OCI-LY3 (cell line): ENCODE measurements around the gene EMX2.

ENCODE experiments used
- H2AFZ ChIP-seq: fragments of 200-600, 300-600 bp; shearing (Covaris generic); 2 replicates; pipeline ENCODE4 v1.6.0; 2014; ENCODE audit warnings: antibody characterized with exemption, low read depth, low read length
- H3K27ac ChIP-seq: fragments of 200-600, 300-600 bp; sonication (generic); 2 replicates; pipeline ENCODE4 v1.5.1; 2014; ENCODE audit warnings: mild to moderate bottlenecking, low read length, moderate library complexity, mixed read lengths
- H3K27me3 ChIP-seq: fragments of 200-600, 300-600 bp; sonication (generic); 2 replicates; pipeline ENCODE4 v1.6.1; 2014; ENCODE audit warnings: low read depth, low read length, mixed read lengths
- H3K36me3 ChIP-seq: fragments of 200-600, 300-600 bp; sonication (generic); replicated peaks from 2 replicates; pipeline ENCODE3; 2014; ENCODE audit warnings: low read depth, low read length, mixed read lengths
- H3K4me1 ChIP-seq: fragments of 300-600, 200-600 bp; sonication (generic); 2 replicates; pipeline ENCODE4 v1.6.1; 2014; ENCODE audit warnings: low read length, mixed read lengths
- H3K4me2 ChIP-seq: fragments of 200-600, 300-600 bp; sonication (generic); 2 replicates; pipeline ENCODE4 v1.6.1; 2014; ENCODE audit warnings: low read length, mixed read lengths
- H3K4me3 ChIP-seq: fragments of 300-600, 200-600 bp; sonication (generic); 2 replicates; pipeline ENCODE4 v1.5.1; 2014; ENCODE audit warnings: antibody characterized with exemption, mild to moderate bottlenecking, low read length, moderate library complexity
- H3K79me2 ChIP-seq: fragments of 300-600, 200-600 bp; shearing (Covaris generic); 2 replicates; pipeline ENCODE4 v1.6.1; 2014; ENCODE audit warnings: mild to moderate bottlenecking, low read length, mixed read lengths
- H3K9ac ChIP-seq: fragments of 300-600, 200-600 bp; shearing (Covaris generic); 2 replicates; pipeline ENCODE4 v1.6.0; 2014; ENCODE audit warnings: mild to moderate bottlenecking, low read length, moderate library complexity
- H3K9me3 ChIP-seq: fragments of 200-600, 300-600 bp; shearing (Covaris generic); 2 replicates; pipeline ENCODE4 v1.6.1; 2014; ENCODE audit warnings: low read length, mixed read lengths; ENCODE audit not compliant: insufficient read depth
- H4K20me1 ChIP-seq: fragments of 200-600, 300-600 bp; sonication (generic); 2 replicates; pipeline ENCODE4 v1.6.1; 2016; ENCODE audit warnings: low read length, mixed read lengths; ENCODE audit not compliant: insufficient read depth
- CTCF ChIP-seq: fragments of 200-600, 300-600 bp; sonication (generic); IDR thresholded peaks from 2 replicates; pipeline ENCODE4 v1.5.1; 2014; ENCODE audit warnings: antibody characterized with exemption, low read length, low read depth
- EZH2phosphoT487 ChIP-seq: fragments of 200-600 bp; shearing (Covaris generic); IDR thresholded peaks from 2 replicates; pipeline ENCODE4 v1.6.1; 2018; ENCODE audit warnings: antibody characterized with exemption, mixed run types, low read depth

Gene EMX2

GRCh38 chr10:117568334-117568733 is 25.8 kb downstream of the EMX2 start:
- TF ChIP-seq EZH2phosphoT487 (no peak), CTCF (no peak)
- Histone ChIP-seq H3K36me3 (no peaks in the 10 kb centered on the region), H3K9ac (no peak overlapping the region), H3K79me2 (no peaks in the 10 kb centered on the region), H2AFZ (no peak overlapping the region), H3K4me2 (no peak overlapping the region), H3K27me3 (no peaks in the 10 kb centered on the region), H3K4me3 (no peak overlapping the region), H3K9me3 (no peaks in the 10 kb centered on the region), H4K20me1 (no peaks in the 10 kb centered on the region), H3K27ac (no peak overlapping the region), H3K4me1 (no peaks in the 10 kb centered on the region)

- H3K36me3 ChIP-seq = no peaks in the 10 kb centered on the region
- no peaks in the 10 kb centered on the region for H3K79me2 ChIP-seq
- no peak overlapping the region for H2AFZ ChIP-seq
- no peak overlapping the region for H3K9ac ChIP-seq
- H3K4me3 ChIP-seq = no peak overlapping the region
- TF ChIP-seq EZH2phosphoT487 (no peak), CTCF (no peak)
- H3K9me3 ChIP-seq = no peaks in the 10 kb centered on the region
- H3K27me3 ChIP-seq = no peaks in the 10 kb centered on the region
- H4K20me1 ChIP-seq = no peaks in the 10 kb centered on the region
- no peak overlapping the region for H3K4me2 ChIP-seq
- H3K4me1 ChIP-seq = no peaks in the 10 kb centered on the region
- H3K27ac ChIP-seq = no peak overlapping the region
These were observed 27.3 kb downstream of the EMX2 start for GRCh38 chr10:117569610-117570390.

GRCh38 chr10:117570880-117571279 is 28.3 kb downstream of the EMX2 start:
- no peak overlapping the region for H3K4me2 ChIP-seq
- no peaks in the 10 kb centered on the region for H4K20me1 ChIP-seq
- no peaks in the 10 kb centered on the region for H3K27me3 ChIP-seq
- H3K36me3 ChIP-seq = no peaks in the 10 kb centered on the region
- no peaks in the 10 kb centered on the region for H3K79me2 ChIP-seq
- H2AFZ ChIP-seq = no peak overlapping the region
- no peaks in the 10 kb centered on the region for H3K9me3 ChIP-seq
- H3K4me1 ChIP-seq = no peaks in the 10 kb centered on the region
- no peak overlapping the region for H3K9ac ChIP-seq
- H3K4me3 ChIP-seq = no peak overlapping the region
- TF ChIP-seq CTCF = no peak
- no peak for TF ChIP-seq EZH2phosphoT487
- no peak overlapping the region for H3K27ac ChIP-seq

GRCh38 chr10:117574498-117575146 is 32.1 kb downstream of the EMX2 start:
- no peaks in the 10 kb centered on the region for H3K36me3 ChIP-seq
- no peaks in the 10 kb centered on the region for H3K27me3 ChIP-seq
- no peaks in the 10 kb centered on the region for H3K79me2 ChIP-seq
- no peaks in the 10 kb centered on the region for H4K20me1 ChIP-seq
- H3K9me3 ChIP-seq = no peaks in the 10 kb centered on the region
- TF ChIP-seq CTCF = no peak
- no peak for TF ChIP-seq EZH2phosphoT487
- H3K4me3 ChIP-seq = no peak overlapping the region
- no peak overlapping the region for H2AFZ ChIP-seq
- H3K27ac ChIP-seq = no peak overlapping the region
- H3K9ac ChIP-seq = no peak overlapping the region
- H3K4me1 ChIP-seq = no peaks in the 10 kb centered on the region
- H3K4me2 ChIP-seq = no peak overlapping the region
